ENCODE data around the gene EXOC7.

- TF ChIP-seq CTCF (conservative IDR thresholded peaks at IDR 0.05 in 1 of 2, IDR thresholded peaks at IDR 0.05 in 1 of 2; ENCODE audit: extremely low read depth in 1 of 2, insufficient read depth in 1 of 2, low read depth in 1 of 2, low read length in 2 of 2) (no peak), EZH2 (IDR thresholded peaks at IDR 0.05; ENCODE audit: borderline replicate concordance, low read length) (no peak)
Observed at GRCh38 chr17:76048025-76048605, 55.5 kb downstream of the EXOC7 start.
